Hepatocyte (in vitro differentiated cells): ENCODE data around the gene RAB4B. TPM values are rescaled to one million over a fixed set of nuclear protein-coding genes. Genes with fewer than 3 reads are reported as not detected.

Source experiments
- DNase-seq: peaks from one replicate; pipeline ENCODE4 v3.0.0-alpha.2; 2016; ENCODE audit warnings: low spot score
- H2AFZ ChIP-seq: fragments of 200-600 bp; sonication (generic); 2 replicates; pipeline ENCODE4 v1.6.0; 2016; ENCODE audit warnings: antibody characterized with exemption, mild to moderate bottlenecking
- H3K27ac ChIP-seq: fragments of 200-600 bp; sonication (generic); 2 replicates; pipeline ENCODE4 v1.5.1; 2016; ENCODE audit warnings: mild to moderate bottlenecking
- H3K27me3 ChIP-seq: fragments of 200-600 bp; sonication (generic); 2 replicates; pipeline ENCODE4 v1.6.1; 2016
- H3K36me3 ChIP-seq: fragments of 200-600 bp; sonication (generic); replicated peaks from 2 replicates; pipeline ENCODE4 v1.5.1; 2016; ENCODE audit warnings: low read depth; ENCODE audit not compliant: insufficient read depth
- H3K4me1 ChIP-seq: fragments of 200-600 bp; sonication (generic); 2 replicates; pipeline ENCODE4 v1.5.1; 2016; ENCODE audit warnings: mild to moderate bottlenecking, moderate library complexity; ENCODE audit not compliant: insufficient read depth
- H3K4me2 ChIP-seq: fragments of 200-600 bp; sonication (generic); 2 replicates; pipeline ENCODE4 v1.6.0; 2016
- H3K4me3 ChIP-seq: fragments of 200-600 bp; sonication (generic); 2 replicates; pipeline ENCODE4 v1.5.1; 2016; ENCODE audit warnings: mild to moderate bottlenecking
- H3K79me2 ChIP-seq: fragments of 200-600 bp; sonication (generic); 2 replicates; pipeline ENCODE4 v1.6.0; 2017; ENCODE audit warnings: mild to moderate bottlenecking
- H3K9me2 ChIP-seq: fragments of 200-600 bp; sonication (generic); replicated peaks from 2 replicates; pipeline ENCODE4 v1.6.0; 2017; ENCODE audit warnings: mild to moderate bottlenecking; ENCODE audit not compliant: insufficient read depth
- H3K9me3 ChIP-seq: fragments of 200-600 bp; sonication (generic); 2 replicates; pipeline ENCODE4 v1.5.1; 2016; ENCODE audit warnings: low read depth, mild to moderate bottlenecking
- H4K20me1 ChIP-seq: fragments of 200-600 bp; sonication (generic); 2 replicates; pipeline ENCODE4 v1.6.0; 2016; ENCODE audit warnings: mild to moderate bottlenecking; ENCODE audit not compliant: insufficient read depth, poor library complexity, severe bottlenecking
- CTCF ChIP-seq: fragments of 200-600 bp; sonication (generic); IDR thresholded peaks from 2 replicates; pipeline ENCODE4 v1.5.1; 2016; ENCODE audit warnings: antibody characterized with exemption, mild to moderate bottlenecking; ENCODE audit not compliant: poor library complexity
- EZH2 ChIP-seq: fragments of 200-600 bp; sonication (generic); IDR thresholded peaks from 2 replicates; pipeline ENCODE4 v1.6.1; 2016; ENCODE audit warnings: antibody characterized with exemption, mild to moderate bottlenecking, borderline replicate concordance
- EZH2phosphoT487 ChIP-seq: fragments of 200-600 bp; sonication (generic); IDR thresholded peaks from one replicate; pipeline ENCODE4 v1.6.1; 2018; ENCODE audit warnings: antibody characterized with exemption, mild to moderate bottlenecking, low read depth, moderate library complexity; ENCODE audit not compliant: unreplicated experiment, severe bottlenecking
- WGBS: methylation state at CpG from one replicate; pipeline ENCODE4 v1.1.6; 2016; ENCODE audit warnings: low lambda C conversion rate; ENCODE audit errors: missing lambda C conversion rate; 5-methylcytosine and 5-hydroxymethylcytosine counted together
- polyA plus RNA-seq: library from polyadenylated mRNA; unstranded; fragments of >200 nt; fragmentation: Nextera tagmentation; extraction: Ambion mirVana; gene quantifications from 2 replicates; pipeline ENCODE4 v1.2.1, GENCODE V29; 2016
- total RNA-seq: library from RNA; depleted of rRNA; stranded (reverse); fragments of >200 nt; gene quantifications from 2 replicates; pipeline ENCODE4 v1.2.3, GENCODE V29; 2014

Gene RAB4B
- total and polyA plus RNA-seq, 2 experiments from 2014 or later = 20.2 to 49.3 TPM

- Histone ChIP-seq H3K9me3 (no peaks in the 10 kb centered on the region), H2AFZ (no peak overlapping the region), H3K4me3 (no peak overlapping the region), H3K27ac (no peak overlapping the region), H3K9me2 (no peaks in the 10 kb centered on the region), H3K4me1 (no peaks in the 10 kb centered on the region), H4K20me1 (no peaks in the 10 kb centered on the region), H3K4me2 (no peak overlapping the region), H3K27me3 (no peaks in the 10 kb centered on the region), H3K36me3 (no peaks in the 10 kb centered on the region), H3K79me2 (no peaks in the 10 kb centered on the region)
- no peak for DNase-seq
- WGBS = 93% methylated on average over 22 of the region's 22 CpGs
- TF ChIP-seq EZH2phosphoT487 (no peak), CTCF (no peak), EZH2 (no peak)
Measured at GRCh38 chr19:40739030-40739839, 38.8 kb upstream of the RAB4B start.

GRCh38 chr19:40739871-40740703, 38.0 kb upstream of the RAB4B start:
- no peaks in the 10 kb centered on the region for H3K9me3 ChIP-seq
- H3K4me1 ChIP-seq = peaks cover 7% of the 10 kb centered on the region
- H2AFZ ChIP-seq = no peak overlapping the region
- WGBS = 90% methylated on average over 16 of the region's 16 CpGs
- peak overlapping the region; percentile 68 for H3K27ac ChIP-seq
- DNase-seq = no peak
- no peak overlapping the region for H3K4me3 ChIP-seq
- no peaks in the 10 kb centered on the region for H3K27me3 ChIP-seq
- no peaks in the 10 kb centered on the region for H4K20me1 ChIP-seq
- H3K79me2 ChIP-seq = no peaks in the 10 kb centered on the region
- TF ChIP-seq EZH2 = no peak
- TF ChIP-seq CTCF = no peak
- TF ChIP-seq EZH2phosphoT487 = no peak
- no peak overlapping the region for H3K4me2 ChIP-seq
- no peaks in the 10 kb centered on the region for H3K36me3 ChIP-seq
- no peaks in the 10 kb centered on the region for H3K9me2 ChIP-seq

- Histone ChIP-seq H3K9me2 (no peaks in the 10 kb centered on the region), H4K20me1 (no peaks in the 10 kb centered on the region), H3K4me1 (peaks cover 10% of the 10 kb centered on the region), H3K27ac (peak overlapping the region; percentile 68), H3K4me3 (no peak overlapping the region), H3K4me2 (no peak overlapping the region), H3K36me3 (no peaks in the 10 kb centered on the region), H3K9me3 (no peaks in the 10 kb centered on the region), H3K79me2 (no peaks in the 10 kb centered on the region), H2AFZ (no peak overlapping the region), H3K27me3 (no peaks in the 10 kb centered on the region)
- WGBS = 75% methylated on average over 6 of the region's 6 CpGs
- TF ChIP-seq EZH2 = no peak
- no peak for TF ChIP-seq CTCF
- TF ChIP-seq EZH2phosphoT487 = no peak
- no peak for DNase-seq
Measured at GRCh38 chr19:40740747-40741146, 37.3 kb upstream of the RAB4B start.
